ENCODE results near the gene MIS18A. TPM values are rescaled to one million over a fixed set of nuclear protein-coding genes. Genes with fewer than 3 reads are reported as not detected.

Gene MIS18A
- polyA plus RNA-seq, 1 donor from 2014 or later = 15.9 TPM

GRCh38 chr21:32226444-32226843, 52.4 kb downstream of the MIS18A start:
- no peaks in the 10 kb centered on the region for H3K9me3 ChIP-seq (ENCODE audit: low read length)
- H2AFZ ChIP-seq (ENCODE audit: low read depth, low read length) = no peak overlapping the region
- no peaks in the 10 kb centered on the region for H3K27me3 ChIP-seq (ENCODE audit: insufficient read depth, low read depth, low read length)
- TF ChIP-seq TAF1 (IDR thresholded peaks at IDR 0.05; ENCODE audit: low read depth) (no peak), REST (IDR thresholded peaks at IDR 0.05; ENCODE audit: borderline replicate concordance) (no peak), EP300 (conservative IDR thresholded peaks at IDR 0.05; ENCODE audit: poor library complexity, severe bottlenecking) (no peak), RAD21 (conservative IDR thresholded peaks at IDR 0.05) (no peak), SMC3 (conservative IDR thresholded peaks at IDR 0.05; ENCODE audit: poor library complexity) (no peak), MXI1 (conservative IDR thresholded peaks at IDR 0.05; ENCODE audit: poor library complexity, severe bottlenecking) (no peak), POLR2AphosphoS5 (IDR thresholded peaks at IDR 0.05) (no peak)
- H3K36me3 ChIP-seq (ENCODE audit: insufficient read depth, low read length) = no peaks in the 10 kb centered on the region
- no peaks in the 10 kb centered on the region for H3K9me2 ChIP-seq (ENCODE audit: insufficient read depth, low read length)
- no peak overlapping the region for H3K4me3 ChIP-seq (ENCODE audit: low read length)
- H3K27ac ChIP-seq (ENCODE audit: low read length) = no peak overlapping the region
- H3K4me2 ChIP-seq (ENCODE audit: low read length) = no peak overlapping the region
- H3K9ac ChIP-seq (ENCODE audit: low read length) = no peak overlapping the region
- H3F3A ChIP-seq (ENCODE audit: insufficient read depth, low read length, poor library complexity, severe bottlenecking) = no peaks in the 10 kb centered on the region
- no peaks in the 10 kb centered on the region for H4K20me1 ChIP-seq (ENCODE audit: insufficient read depth)
- no peaks in the 10 kb centered on the region for H3K79me2 ChIP-seq (replicated peaks; ENCODE audit: insufficient read depth, low read length)

Other genes with a start within 250 kb of the MIS18A start
- not detected in 2 replicates for gene MRAP, start 19.8 kb upstream of the MIS18A start, polyA plus RNA-seq
- gene URB1, start 114.0 kb upstream of the MIS18A start, polyA plus RNA-seq = 4.4 and 6.6 TPM in 2 replicates
- 0.48 and 2.1 TPM in 2 replicates for gene EVA1C, start 133.7 kb upstream of the MIS18A start, polyA plus RNA-seq

Data from neural cell (in vitro differentiated cells).